MM.1S (cell line): ENCODE measurements around the gene IFT122.

Source experiments
- DNase-seq: peaks from one replicate; pipeline ENCODE4 v3.0.0-alpha.2; 2015
- H2AFZ ChIP-seq: fragments of 300-600 bp; sonication (generic); 2 replicates; pipeline ENCODE4 v1.6.0; 2016; ENCODE audit warnings: antibody characterized with exemption, low read length
- H3F3A ChIP-seq: fragments of 300-600 bp; sonication (generic); 2 replicates; pipeline ENCODE4 v1.6.1; 2016; ENCODE audit warnings: mild to moderate bottlenecking, antibody characterized with exemption, low read length, moderate library complexity, mixed read lengths; ENCODE audit not compliant: insufficient read depth
- H3K27ac ChIP-seq: fragments of 300-600 bp; sonication (generic); 2 replicates; pipeline ENCODE4 v1.5.1; 2016; ENCODE audit warnings: mild to moderate bottlenecking, low read length
- H3K27me3 ChIP-seq: fragments of 300-600 bp; sonication (generic); replicated peaks from 2 replicates; pipeline ENCODE4 v1.6.0; 2016; ENCODE audit warnings: low read length; ENCODE audit not compliant: insufficient read depth
- H3K36me3 ChIP-seq: fragments of 300-600 bp; sonication (generic); replicated peaks from 2 replicates; pipeline ENCODE4 v1.6.1; 2016; ENCODE audit warnings: mild to moderate bottlenecking, low read length, mixed read lengths; ENCODE audit not compliant: insufficient read depth
- H3K4me1 ChIP-seq: fragments of 300-600 bp; sonication (generic); 2 replicates; pipeline ENCODE4 v1.6.1; 2016; ENCODE audit warnings: low read length, mixed read lengths
- H3K4me2 ChIP-seq: fragments of 300-600 bp; sonication (generic); 2 replicates; pipeline ENCODE4 v1.6.0; 2016; ENCODE audit warnings: low read depth, low read length
- H3K4me3 ChIP-seq: fragments of 300-600 bp; sonication (generic); 2 replicates; pipeline ENCODE4 v1.5.1; 2016; ENCODE audit warnings: low read length, mixed read lengths
- H3K79me2 ChIP-seq: fragments of 300-600 bp; sonication (generic); 2 replicates; pipeline ENCODE4 v1.6.1; 2016; ENCODE audit warnings: mixed run types, low read length, mixed read lengths
- H3K9ac ChIP-seq: fragments of 300-600 bp; sonication (generic); 2 replicates; pipeline ENCODE4 v1.6.1; 2016; ENCODE audit warnings: low read length, mixed read lengths
- H3K9me2 ChIP-seq: fragments of 300-600 bp; sonication (generic); replicated peaks from 2 replicates; pipeline ENCODE4 v1.6.1; 2016; ENCODE audit warnings: mild to moderate bottlenecking, low read length, mixed read lengths; ENCODE audit not compliant: insufficient read depth
- H3K9me3 ChIP-seq: fragments of 300-600 bp; sonication (generic); replicated peaks from 2 replicates; pipeline ENCODE4 v1.6.1; 2016; ENCODE audit warnings: mild to moderate bottlenecking, low read length, mixed read lengths; ENCODE audit not compliant: insufficient read depth
- H4K20me1 ChIP-seq: fragments of 300-600 bp; sonication (generic); 2 replicates; pipeline ENCODE4 v1.6.1; 2016; ENCODE audit warnings: mild to moderate bottlenecking, low read length, moderate library complexity, mixed read lengths; ENCODE audit not compliant: insufficient read depth
- EZH2 ChIP-seq: fragments of 300-600 bp; sonication (generic); optimal IDR thresholded peaks from 2 replicates; pipeline ENCODE3; 2017; ENCODE audit warnings: low read depth, mild to moderate bottlenecking, antibody characterized with exemption, low read length, mixed read lengths
- EZH2phosphoT487 ChIP-seq: fragments of 300-600 bp; sonication (generic); IDR thresholded peaks from 2 replicates; pipeline ENCODE4 v1.6.1; 2018; ENCODE audit warnings: antibody characterized with exemption, low read length
- TF ChIP-seq, protein P1 (sequence below): fragments of 300-600 bp; sonication (generic); IDR thresholded peaks from 2 replicates; pipeline ENCODE4 v1.5.1; 2016; ENCODE audit warnings: antibody characterized with exemption, low read length, mixed read lengths

IFT122 gene

GRCh38 chr3:129519449-129519848, 79.4 kb downstream of the IFT122 start:
- Histone ChIP-seq H3K27me3 (no peaks in the 10 kb centered on the region), H3K36me3 (no peaks in the 10 kb centered on the region), H3F3A (no peaks in the 10 kb centered on the region), H3K4me1 (no peaks in the 10 kb centered on the region), H3K9me3 (no peaks in the 10 kb centered on the region), H3K79me2 (no peaks in the 10 kb centered on the region), H3K27ac (no peak overlapping the region), H3K9me2 (no peaks in the 10 kb centered on the region), H3K4me2 (no peak overlapping the region), H2AFZ (no peak overlapping the region), H3K9ac (no peak overlapping the region), H4K20me1 (no peaks in the 10 kb centered on the region), H3K4me3 (no peak overlapping the region)
- DNase-seq, result no peak
- TF ChIP-seq EZH2, result no peak
- TF ChIP-seq, protein P1, sequence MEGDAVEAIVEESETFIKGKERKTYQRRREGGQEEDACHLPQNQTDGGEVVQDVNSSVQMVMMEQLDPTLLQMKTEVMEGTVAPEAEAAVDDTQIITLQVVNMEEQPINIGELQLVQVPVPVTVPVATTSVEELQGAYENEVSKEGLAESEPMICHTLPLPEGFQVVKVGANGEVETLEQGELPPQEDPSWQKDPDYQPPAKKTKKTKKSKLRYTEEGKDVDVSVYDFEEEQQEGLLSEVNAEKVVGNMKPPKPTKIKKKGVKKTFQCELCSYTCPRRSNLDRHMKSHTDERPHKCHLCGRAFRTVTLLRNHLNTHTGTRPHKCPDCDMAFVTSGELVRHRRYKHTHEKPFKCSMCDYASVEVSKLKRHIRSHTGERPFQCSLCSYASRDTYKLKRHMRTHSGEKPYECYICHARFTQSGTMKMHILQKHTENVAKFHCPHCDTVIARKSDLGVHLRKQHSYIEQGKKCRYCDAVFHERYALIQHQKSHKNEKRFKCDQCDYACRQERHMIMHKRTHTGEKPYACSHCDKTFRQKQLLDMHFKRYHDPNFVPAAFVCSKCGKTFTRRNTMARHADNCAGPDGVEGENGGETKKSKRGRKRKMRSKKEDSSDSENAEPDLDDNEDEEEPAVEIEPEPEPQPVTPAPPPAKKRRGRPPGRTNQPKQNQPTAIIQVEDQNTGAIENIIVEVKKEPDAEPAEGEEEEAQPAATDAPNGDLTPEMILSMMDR, result no peak
- TF ChIP-seq EZH2phosphoT487, result no peak

DNA sequence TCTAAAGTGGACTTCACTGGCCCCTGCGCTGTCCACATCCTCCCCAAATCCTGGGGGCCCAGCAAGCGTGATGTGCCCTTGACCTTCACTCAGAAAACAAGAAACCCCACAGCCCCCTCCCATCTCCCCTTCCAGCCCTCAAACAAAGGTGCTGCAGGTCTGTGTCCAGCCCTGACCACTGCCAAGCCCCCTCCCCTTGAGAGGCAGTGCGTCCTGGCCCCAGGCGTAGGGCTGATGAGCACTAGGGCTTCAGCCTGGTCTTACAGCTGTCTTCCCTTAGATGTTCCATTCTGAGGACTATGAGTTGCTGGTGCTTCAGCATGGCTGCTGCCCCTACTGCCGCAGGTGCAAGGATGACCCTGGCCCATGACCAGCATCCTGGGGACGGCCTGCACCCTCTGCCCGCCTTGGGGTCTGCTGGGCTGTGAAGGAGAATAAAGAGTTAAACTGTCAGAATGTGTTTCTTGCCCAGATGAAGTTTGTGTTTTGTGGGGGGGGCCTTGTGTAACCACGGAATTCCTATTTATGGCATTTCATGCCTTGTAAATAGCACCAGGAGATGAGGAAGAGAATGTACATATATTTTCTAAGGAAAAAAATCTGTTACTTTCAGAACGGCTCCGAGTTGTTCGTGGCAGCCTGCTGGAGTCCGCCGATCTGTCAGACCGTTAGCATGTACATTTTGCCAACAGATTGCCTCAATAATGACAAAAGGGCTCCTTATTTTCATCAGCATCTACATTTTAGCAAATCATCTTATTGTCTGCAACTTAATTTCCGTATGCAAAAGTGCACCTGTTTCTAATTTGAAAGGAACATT, 80.1 kb downstream of the IFT122 start:
- Histone ChIP-seq H3K4me2 (no peak overlapping the region), H4K20me1 (no peaks in the 10 kb centered on the region), H3K9me2 (no peaks in the 10 kb centered on the region), H2AFZ (no peak overlapping the region), H3K27ac (no peak overlapping the region), H3K36me3 (no peaks in the 10 kb centered on the region), H3K9ac (no peak overlapping the region), H3K4me3 (no peak overlapping the region), H3K79me2 (no peaks in the 10 kb centered on the region), H3K27me3 (no peaks in the 10 kb centered on the region), H3F3A (no peaks in the 10 kb centered on the region), H3K4me1 (no peaks in the 10 kb centered on the region), H3K9me3 (no peaks in the 10 kb centered on the region)
- TF ChIP-seq EZH2 (no peak), EZH2phosphoT487 (no peak)
- TF ChIP-seq, protein P1, result no peak
- DNase-seq, result no peak

GRCh38 chr3:129520960-129521359, 80.9 kb downstream of the IFT122 start:
- no peaks in the 10 kb centered on the region for H3K9me3 ChIP-seq
- H3K4me1 ChIP-seq, result no peaks in the 10 kb centered on the region
- no peaks in the 10 kb centered on the region for H3F3A ChIP-seq
- TF ChIP-seq EZH2 (no peak), EZH2phosphoT487 (no peak)
- TF ChIP-seq, protein P1, result no peak
- no peak for DNase-seq
- no peak overlapping the region for H3K4me2 ChIP-seq
- H3K9ac ChIP-seq, result no peak overlapping the region
- no peaks in the 10 kb centered on the region for H3K36me3 ChIP-seq
- no peaks in the 10 kb centered on the region for H4K20me1 ChIP-seq
- no peaks in the 10 kb centered on the region for H3K79me2 ChIP-seq
- no peak overlapping the region for H2AFZ ChIP-seq
- H3K27ac ChIP-seq, result no peak overlapping the region
- no peak overlapping the region for H3K4me3 ChIP-seq
- H3K27me3 ChIP-seq, result no peaks in the 10 kb centered on the region
- H3K9me2 ChIP-seq, result no peaks in the 10 kb centered on the region
